ENCODE results near the gene PEX10. TPM values are rescaled to one million over a fixed set of nuclear protein-coding genes. Genes with fewer than 3 reads are reported as not detected.

The PEX10 gene
- total and polyA plus RNA-seq, 4 donors = 6.2 to 16.4 (median 11.8) TPM

GRCh38 chr1:2439369-2439768 is 27.0 kb upstream of the PEX10 start (continued):
- TF ChIP-seq REST (IDR thresholded peaks at IDR 0.05) = no peak
- TF ChIP-seq GABPA (IDR thresholded peaks at IDR 0.05 in 1 of 2, conservative IDR thresholded peaks at IDR 0.05 in 1 of 2) = no peak
- TF ChIP-seq YY1 (IDR thresholded peaks at IDR 0.05) = no peak
- TF ChIP-seq RAD21 (IDR thresholded peaks at IDR 0.05) = no peak
- TF ChIP-seq FOXA2 (IDR thresholded peaks at IDR 0.05) = no peak
- no peak for TF ChIP-seq FOXA1 (IDR thresholded peaks at IDR 0.05)
- no peak for TF ChIP-seq HNF4A (conservative IDR thresholded peaks at IDR 0.05)

- no peak overlapping the region for H3K9ac ChIP-seq (ENCODE audit: low read depth in 1 of 2, low read length in 2 of 2)
- H3K9me3 ChIP-seq (ENCODE audit: control insufficient read depth in 4 of 4, low read length in 3 of 4) = no peaks in the 10 kb centered on the region
- no peak for TF ChIP-seq HNF4G (IDR thresholded peaks at IDR 0.05)
- no peak for TF ChIP-seq EGR1 (IDR thresholded peaks at IDR 0.05; ENCODE audit: low read depth in 2 of 2)
- no peak for TF ChIP-seq TAF1 (conservative IDR thresholded peaks at IDR 0.05)
- no peak for TF ChIP-seq MAX (IDR thresholded peaks at IDR 0.05)
- TF ChIP-seq CTCF (IDR thresholded peaks at IDR 0.05; ENCODE audit: low read depth, low read length, missing input control) = no peak
- TF ChIP-seq NR2F2 (IDR thresholded peaks at IDR 0.05) = no peak
- no peak for TF ChIP-seq ATF3 (IDR thresholded peaks at IDR 0.05)
- no peak for TF ChIP-seq REST (IDR thresholded peaks at IDR 0.05)
- no peak for TF ChIP-seq HNF4A (conservative IDR thresholded peaks at IDR 0.05)
- TF ChIP-seq YY1 (IDR thresholded peaks at IDR 0.05) = no peak
- TF ChIP-seq JUND (IDR thresholded peaks at IDR 0.05) = no peak
- no peak for TF ChIP-seq SP1 (IDR thresholded peaks at IDR 0.05)
- no peak for TF ChIP-seq RAD21 (IDR thresholded peaks at IDR 0.05)
- no peak for TF ChIP-seq FOXA1 (IDR thresholded peaks at IDR 0.05)
- no peak for TF ChIP-seq FOXA2 (IDR thresholded peaks at IDR 0.05)
- TF ChIP-seq RXRA (IDR thresholded peaks at IDR 0.05) = no peak
- H3K4me1 ChIP-seq (ENCODE audit: control insufficient read depth in 4 of 4, insufficient read depth in 4 of 4, low read length in 3 of 4) = peaks cover 0 to 2% (median 0%) of the 10 kb centered on the region in 4 donors
- H3K27ac ChIP-seq (ENCODE audit: low read depth in 1 of 2, low read length in 2 of 2) = no peak overlapping the region
- H3K27me3 ChIP-seq (ENCODE audit: control insufficient read depth in 4 of 4, insufficient read depth in 4 of 4, low read length in 3 of 4) = peaks cover 0 to 4% (median 2%) of the 10 kb centered on the region in 4 donors
- 87% methylated on average over 14 of the region's 14 CpGs for WGBS
- H3K36me3 ChIP-seq (ENCODE audit: control insufficient read depth in 4 of 4, insufficient read depth in 3 of 4, low read depth in 1 of 4, low read length in 3 of 4) = no peaks in the 10 kb centered on the region
- H3K4me3 ChIP-seq (ENCODE audit: low read depth in 1 of 3, low read length in 3 of 3) = no peak overlapping the region
- DNase-seq (ENCODE audit: low spot score) = no peak
Observed at GRCh38 chr1:2438641-2439040, 26.3 kb upstream of the PEX10 start.
